Measurements from ENCODE around the gene EML6. TPM values are rescaled to one million over a fixed set of nuclear protein-coding genes. Genes with fewer than 3 reads are reported as not detected.

The EML6 gene
- total and polyA plus RNA-seq, 5 experiments from 2014 or later = 0.03 to 3.3 (median 1.4) TPM; not detected in 2

- Mint-ChIP-seq H3K9me3 (no peaks in the 10 kb centered on the region), H3K27me3 (peaks cover 0 to 3% (median 0%) of the 10 kb centered on the region in 5 donors), H3K4me3 (no peak overlapping the region), H3K36me3 (no peaks in the 10 kb centered on the region), H3K4me1 (no peaks in the 10 kb centered on the region), H3K27ac (no peak overlapping the region)
- POLR2A ChIA-PET = no interaction called here
- no peak for ATAC-seq
- DNase-seq = no peak
Observed at GRCh38 chr2:54850171-54851122, 127.0 kb downstream of the EML6 start.

- Mint-ChIP-seq H3K36me3 (no peaks in the 10 kb centered on the region), H3K4me3 (no peak overlapping the region), H3K9me3 (no peaks in the 10 kb centered on the region), H3K27ac (no peak overlapping the region), H3K27me3 (peaks cover 0 to 3% (median 0%) of the 10 kb centered on the region in 5 donors), H3K4me1 (no peaks in the 10 kb centered on the region)
- DNase-seq (no peak), ATAC-seq (no peak)
- POLR2A ChIA-PET = no interaction called here
Observed at GRCh38 chr2:54853616-54854310, 130.3 kb downstream of the EML6 start.

- H3K4me1 Mint-ChIP-seq = no peaks in the 10 kb centered on the region
- ATAC-seq (no peak), DNase-seq (no peak)
- no peak overlapping the region for H3K4me3 Mint-ChIP-seq
- POLR2A ChIA-PET = no interaction called here
- no peaks in the 10 kb centered on the region for H3K36me3 Mint-ChIP-seq
- peaks cover 0 to 3% (median 0%) of the 10 kb centered on the region in 5 donors for H3K27me3 Mint-ChIP-seq
- no peak overlapping the region for H3K27ac Mint-ChIP-seq
- no peaks in the 10 kb centered on the region for H3K9me3 Mint-ChIP-seq
Observed at GRCh38 chr2:54855434-54855833, 132.0 kb downstream of the EML6 start.

GRCh38 chr2:54858021-54858681, 134.7 kb downstream of the EML6 start:
- Mint-ChIP-seq H3K4me3 (no peak overlapping the region), H3K36me3 (peaks cover 0 to 5% (median 0%) of the 10 kb centered on the region in 3 donors), H3K9me3 (peaks cover 0 to 4% (median 0%) of the 10 kb centered on the region in 9 donors), H3K4me1 (no peaks in the 10 kb centered on the region), H3K27ac (no peak overlapping the region), H3K27me3 (no peaks in the 10 kb centered on the region)
- DNase-seq (no peak), ATAC-seq (no peak)
- POLR2A ChIA-PET = no interaction called here

- no peak overlapping the region for H3K4me3 Mint-ChIP-seq
- no peak overlapping the region for H3K27ac Mint-ChIP-seq
- POLR2A ChIA-PET = interaction anchor here (0.6 kb wide), 1 partner anchor 259 kb away, joined by 3 read pairs; no protein-coding TSS in a partner anchor
- H3K27me3 Mint-ChIP-seq = no peaks in the 10 kb centered on the region
- peaks cover 0 to 4% (median 0%) of the 10 kb centered on the region in 9 donors for H3K9me3 Mint-ChIP-seq
- DNase-seq = no peak
- no peaks in the 10 kb centered on the region for H3K4me1 Mint-ChIP-seq
- peaks cover 0 to 5% (median 0%) of the 10 kb centered on the region in 3 donors for H3K36me3 Mint-ChIP-seq
- no peak for ATAC-seq
Observed at GRCh38 chr2:54859416-54859815, 136.0 kb downstream of the EML6 start.

GRCh38 chr2:54859997-54860701, 136.7 kb downstream of the EML6 start:
- Mint-ChIP-seq H3K27me3 (no peaks in the 10 kb centered on the region), H3K9me3 (peaks cover 0 to 4% (median 0%) of the 10 kb centered on the region in 9 donors), H3K4me3 (no peak overlapping the region), H3K36me3 (peaks cover 0 to 5% (median 0%) of the 10 kb centered on the region in 3 donors), H3K27ac (no peak overlapping the region), H3K4me1 (no peaks in the 10 kb centered on the region)
- POLR2A ChIA-PET = no interaction called here
- DNase-seq = no peak
- no peak for ATAC-seq

- Mint-ChIP-seq H3K27ac (no peak overlapping the region), H3K4me1 (peaks cover 7 to 8% (median 7%) of the 10 kb centered on the region in 4 donors)
Observed at GRCh38 chr2:54862229-54862628, 138.8 kb downstream of the EML6 start.

GRCh38 chr2:54862742-54863141, 139.3 kb downstream of the EML6 start:
- H3K27ac Mint-ChIP-seq = no peak overlapping the region
- no peak for ATAC-seq

More at GRCh38 chr2:54862229-54862628, 138.8 kb downstream of the EML6 start:
- no peak for DNase-seq
- peaks cover 0 to 5% (median 0%) of the 10 kb centered on the region in 3 donors for H3K36me3 Mint-ChIP-seq
- H3K4me3 Mint-ChIP-seq = no peak overlapping the region
- no peaks in the 10 kb centered on the region for H3K27me3 Mint-ChIP-seq
- no peak for ATAC-seq
- POLR2A ChIA-PET = interaction anchor here (0.7 kb wide), 1 partner anchor 455 kb away, joined by 3 read pairs; no protein-coding TSS in a partner anchor
- H3K9me3 Mint-ChIP-seq = peaks cover 0 to 4% (median 0%) of the 10 kb centered on the region in 9 donors

GRCh38 chr2:54863660-54864059, 140.2 kb downstream of the EML6 start:
- H3K27ac Mint-ChIP-seq = no peak overlapping the region
- H3K4me1 Mint-ChIP-seq = peaks cover 9 to 15% (median 14%) of the 10 kb centered on the region in 4 donors
- no peak for ATAC-seq
- peaks cover 0 to 5% (median 0%) of the 10 kb centered on the region in 3 donors for H3K36me3 Mint-ChIP-seq
- no peak overlapping the region for H3K4me3 Mint-ChIP-seq
- no peaks in the 10 kb centered on the region for H3K27me3 Mint-ChIP-seq
- peaks cover 0 to 4% (median 0%) of the 10 kb centered on the region in 9 donors for H3K9me3 Mint-ChIP-seq
- DNase-seq = no peak
- POLR2A ChIA-PET = no interaction called here

More at GRCh38 chr2:54862742-54863141, 139.3 kb downstream of the EML6 start:
- H3K27me3 Mint-ChIP-seq = no peaks in the 10 kb centered on the region
- peaks cover 0 to 4% (median 0%) of the 10 kb centered on the region in 9 donors for H3K9me3 Mint-ChIP-seq
- peaks cover 9 to 13% (median 12%) of the 10 kb centered on the region in 4 donors for H3K4me1 Mint-ChIP-seq
- peaks cover 0 to 5% (median 0%) of the 10 kb centered on the region in 3 donors for H3K36me3 Mint-ChIP-seq
- POLR2A ChIA-PET = interaction anchor here (0.7 kb wide), 1 partner anchor 454 kb away, joined by 3 read pairs; no protein-coding TSS in a partner anchor
- H3K4me3 Mint-ChIP-seq = no peak overlapping the region
- no peak for DNase-seq

GRCh38 chr2:54864096-54864495, 140.6 kb downstream of the EML6 start:
- ATAC-seq (no peak), DNase-seq (no peak)
- peaks cover 0 to 5% (median 0%) of the 10 kb centered on the region in 3 donors for H3K36me3 Mint-ChIP-seq
- POLR2A ChIA-PET = no interaction called here
- no peaks in the 10 kb centered on the region for H3K27me3 Mint-ChIP-seq
- peaks cover 9 to 15% (median 14%) of the 10 kb centered on the region in 4 donors for H3K4me1 Mint-ChIP-seq
- H3K27ac Mint-ChIP-seq = no peak overlapping the region
- no peak overlapping the region for H3K4me3 Mint-ChIP-seq
- peaks cover 0 to 4% (median 0%) of the 10 kb centered on the region in 9 donors for H3K9me3 Mint-ChIP-seq

GRCh38 chr2:54864727-54865126, 141.3 kb downstream of the EML6 start:
- POLR2A ChIA-PET = no interaction called here
- ATAC-seq (no peak), DNase-seq (no peak)
- Mint-ChIP-seq H3K9me3 (peaks cover 0 to 4% (median 0%) of the 10 kb centered on the region in 9 donors), H3K4me1 (peaks cover 9 to 15% (median 14%) of the 10 kb centered on the region in 4 donors), H3K36me3 (peaks cover 0 to 5% (median 0%) of the 10 kb centered on the region in 3 donors), H3K27ac (no peak overlapping the region), H3K27me3 (no peaks in the 10 kb centered on the region), H3K4me3 (no peak overlapping the region)

GRCh38 chr2:54866179-54866578, 142.7 kb downstream of the EML6 start:
- Mint-ChIP-seq H3K4me1 (peaks cover 9 to 15% (median 14%) of the 10 kb centered on the region in 4 donors), H3K27ac (no peak overlapping the region), H3K36me3 (peaks cover 0 to 5% (median 0%) of the 10 kb centered on the region in 3 donors), H3K9me3 (peaks cover 0 to 4% (median 0%) of the 10 kb centered on the region in 9 donors), H3K27me3 (no peaks in the 10 kb centered on the region), H3K4me3 (no peak overlapping the region)
- ATAC-seq = no peak
- POLR2A ChIA-PET = no interaction called here
- DNase-seq = no peak
